H9 (cell line): ENCODE measurements around the gene PDCL3. TPM values are rescaled to one million over a fixed set of nuclear protein-coding genes. Genes with fewer than 3 reads are reported as not detected.

Source experiments
- DNase-seq: peaks from one replicate; pipeline ENCODE4 v3.0.0-alpha.2; 2017
- H2AFZ ChIP-seq: one replicate; pipeline ENCODE4 v1.6.1; 2013; ENCODE audit warnings: mild to moderate bottlenecking, low read length, control low read depth, moderate library complexity
- H2AK5ac ChIP-seq: 2 replicates; pipeline ENCODE4 v1.6.1; 2013; ENCODE audit warnings: low read length, control low read depth, mixed read lengths; ENCODE audit not compliant: insufficient read length
- H2BK120ac ChIP-seq: one replicate; pipeline ENCODE4 v1.6.1; 2013; ENCODE audit warnings: low read depth, mild to moderate bottlenecking, low read length, control low read depth, inconsistent platforms; ENCODE audit not compliant: poor library complexity, severe bottlenecking
- H2BK12ac ChIP-seq: 2 replicates; pipeline ENCODE4 v1.6.1; 2013; ENCODE audit warnings: low read length, control low read depth, mixed read lengths, low read depth; ENCODE audit not compliant: insufficient read length
- H2BK15ac ChIP-seq: 2 replicates; pipeline ENCODE4 v1.6.1; 2013; ENCODE audit warnings: low read depth, low read length, control low read depth
- H2BK20ac ChIP-seq: one replicate; pipeline ENCODE4 v1.6.1; 2013; ENCODE audit warnings: low read depth, mild to moderate bottlenecking, low read length, control low read depth, inconsistent platforms; ENCODE audit not compliant: poor library complexity, severe bottlenecking
- H2BK5ac ChIP-seq: 2 replicates; pipeline ENCODE4 v1.6.1; 2013; ENCODE audit warnings: low read length, control low read depth, mixed read lengths; ENCODE audit not compliant: insufficient read length
- H3K14ac ChIP-seq: 2 replicates; pipeline ENCODE4 v1.6.1; 2013; ENCODE audit warnings: low read length, control low read depth; ENCODE audit not compliant: insufficient read depth
- H3K18ac ChIP-seq: 2 replicates; pipeline ENCODE4 v1.6.1; 2013; ENCODE audit warnings: low read depth, mild to moderate bottlenecking, mixed read lengths, low read length, control low read depth; ENCODE audit not compliant: insufficient read length
- H3K23ac ChIP-seq: 2 replicates; pipeline ENCODE4 v1.6.1; 2013; ENCODE audit warnings: low read length, control low read depth, mixed read lengths, low read depth; ENCODE audit not compliant: insufficient read length
- H3K23me2 ChIP-seq: 2 replicates; pipeline ENCODE4 v1.6.1; 2013; ENCODE audit warnings: low read depth, mild to moderate bottlenecking, mixed read lengths, low read length, control low read depth; ENCODE audit not compliant: insufficient read length, poor library complexity, severe bottlenecking
- H3K27ac ChIP-seq: 2 replicates; pipeline ENCODE4 v1.5.1; 2013; ENCODE audit warnings: low read length, control low read depth, mixed read lengths, low read depth; ENCODE audit not compliant: insufficient read length
- H3K27me3 ChIP-seq: 2 replicates; pipeline ENCODE4 v1.6.1; 2013; ENCODE audit warnings: low read length, control low read depth, inconsistent platforms; ENCODE audit not compliant: insufficient read depth
- H3K4ac ChIP-seq: 2 replicates; pipeline ENCODE4 v1.6.1; 2013; ENCODE audit warnings: low read depth, mild to moderate bottlenecking, control low read depth, inconsistent platforms, low read length, moderate library complexity
- H3K4me1 ChIP-seq: 2 replicates; pipeline ENCODE4 v1.6.1; 2013; ENCODE audit warnings: low read length, control low read depth, inconsistent platforms; ENCODE audit not compliant: insufficient read depth
- H3K4me2 ChIP-seq: 2 replicates; pipeline ENCODE4 v1.6.1; 2013; ENCODE audit warnings: low read length, control low read depth, mixed read lengths; ENCODE audit not compliant: insufficient read length, insufficient read depth
- H3K56ac ChIP-seq: 2 replicates; pipeline ENCODE4 v1.6.1; 2013; ENCODE audit warnings: low read depth, mild to moderate bottlenecking, mixed read lengths, low read length, control low read depth; ENCODE audit not compliant: insufficient read length
- H3K79me1 ChIP-seq: 2 replicates; pipeline ENCODE4 v1.6.1; 2013; ENCODE audit warnings: low read depth, mild to moderate bottlenecking, moderate library complexity, low read length, control low read depth, inconsistent platforms; ENCODE audit not compliant: insufficient read depth, poor library complexity, severe bottlenecking
- H3K79me2 ChIP-seq: 2 replicates; pipeline ENCODE4 v1.6.1; 2013; ENCODE audit warnings: low read length, control low read depth, inconsistent platforms; ENCODE audit not compliant: insufficient read depth
- H3K9ac ChIP-seq: 2 replicates; pipeline ENCODE4 v1.6.1; 2013; ENCODE audit warnings: low read length, control low read depth, mixed read lengths; ENCODE audit not compliant: insufficient read length; ENCODE audit errors: extremely low read depth
- H3K9me3 ChIP-seq: one replicate; pipeline ENCODE4 v1.6.1; 2013; ENCODE audit warnings: low read depth, low read length, inconsistent platforms; ENCODE audit not compliant: control insufficient read depth
- H3T11ph ChIP-seq: one replicate; pipeline ENCODE4 v1.6.1; 2013; ENCODE audit warnings: mild to moderate bottlenecking, low read length, control low read depth, inconsistent platforms
- H4K20me1 ChIP-seq: one replicate; pipeline ENCODE4 v1.6.1; 2013; ENCODE audit not compliant: control insufficient read depth, insufficient read length, insufficient read depth
- H4K5ac ChIP-seq: 2 replicates; pipeline ENCODE4 v1.6.1; 2013; ENCODE audit warnings: low read depth, mild to moderate bottlenecking, mixed read lengths, low read length, control low read depth; ENCODE audit not compliant: insufficient read length
- H4K8ac ChIP-seq: replicated peaks from 2 replicates; pipeline ENCODE4 v1.6.1; 2013; ENCODE audit warnings: low read length, control low read depth, mixed read lengths, low read depth; ENCODE audit not compliant: insufficient read length
- H4K91ac ChIP-seq: 2 replicates; pipeline ENCODE4 v1.6.1; 2013; ENCODE audit warnings: low read depth, mild to moderate bottlenecking, moderate library complexity, mixed read lengths, low read length, control low read depth; ENCODE audit not compliant: insufficient read length
- H3K27ac Mint-ChIP-seq, 3 experiments: 2 replicates in 2 of 3; 3 replicates in 1 of 3; pipeline ENCODE4 v1.8.0; 2020 to 2021; ENCODE audit warnings: mixed read lengths in 3 of 3, mild to moderate bottlenecking in 1 of 3, moderate library complexity in 1 of 3
- H3K27me3 Mint-ChIP-seq: 2 replicates; pipeline ENCODE4 v1.8.0; 2021; ENCODE audit warnings: low read depth, mild to moderate bottlenecking, moderate library complexity, mixed read lengths
- H3K36me3 Mint-ChIP-seq, 3 experiments: 2 replicates in 2 of 3; 3 replicates in 1 of 3; pipeline ENCODE4 v1.8.0; 2020 to 2021; ENCODE audit warnings: low read depth in 3 of 3, mixed read lengths in 3 of 3; ENCODE audit not compliant: insufficient read depth in 1 of 3
- H3K4me1 Mint-ChIP-seq, 2 experiments: 2 replicates each; pipeline ENCODE4 v1.8.0; 2020; ENCODE audit warnings: mixed read lengths in 2 of 2
- H3K4me3 Mint-ChIP-seq, 2 experiments: 2 replicates in 1 of 2; 3 replicates in 1 of 2; pipeline ENCODE4 v1.8.0; 2020 to 2021; ENCODE audit warnings: mild to moderate bottlenecking in 2 of 2, mixed read lengths in 2 of 2, moderate library complexity in 1 of 2
- H3K9me3 Mint-ChIP-seq, 2 experiments: 2 replicates in 1 of 2; 3 replicates in 1 of 2; pipeline ENCODE4 v1.8.0; 2020; ENCODE audit warnings: mild to moderate bottlenecking in 2 of 2, mixed read lengths in 2 of 2, moderate library complexity in 1 of 2
- WGBS: extraction: QIAGEN DNeasy Blood & Tissue Kit; methylation state at CpG from one replicate; pipeline ENCODE4 v1.1.7; 2013; ENCODE audit warnings: missing lambda C conversion rate, low lambda C conversion rate, mixed read lengths; ENCODE audit not compliant: insufficient read length; ENCODE audit errors: extremely low coverage; 5-methylcytosine and 5-hydroxymethylcytosine counted together
- total RNA-seq: library from RNA; stranded (reverse); gene quantifications from 2 replicates; pipeline ENCODE4 v1.2.1, GENCODE V29; 2021
- TF ChIP-seq, protein P1 (sequence below): fragments of 200-600 bp; sonication (generic); conservative IDR thresholded peaks from 3 replicates; pipeline ENCODE4 v1.8.0; 2021; ENCODE audit warnings: antibody characterized with exemption, mild to moderate bottlenecking

PDCL3 gene
- total RNA-seq, 1 experiment from 2014 or later, result 39.4 TPM

DNA sequence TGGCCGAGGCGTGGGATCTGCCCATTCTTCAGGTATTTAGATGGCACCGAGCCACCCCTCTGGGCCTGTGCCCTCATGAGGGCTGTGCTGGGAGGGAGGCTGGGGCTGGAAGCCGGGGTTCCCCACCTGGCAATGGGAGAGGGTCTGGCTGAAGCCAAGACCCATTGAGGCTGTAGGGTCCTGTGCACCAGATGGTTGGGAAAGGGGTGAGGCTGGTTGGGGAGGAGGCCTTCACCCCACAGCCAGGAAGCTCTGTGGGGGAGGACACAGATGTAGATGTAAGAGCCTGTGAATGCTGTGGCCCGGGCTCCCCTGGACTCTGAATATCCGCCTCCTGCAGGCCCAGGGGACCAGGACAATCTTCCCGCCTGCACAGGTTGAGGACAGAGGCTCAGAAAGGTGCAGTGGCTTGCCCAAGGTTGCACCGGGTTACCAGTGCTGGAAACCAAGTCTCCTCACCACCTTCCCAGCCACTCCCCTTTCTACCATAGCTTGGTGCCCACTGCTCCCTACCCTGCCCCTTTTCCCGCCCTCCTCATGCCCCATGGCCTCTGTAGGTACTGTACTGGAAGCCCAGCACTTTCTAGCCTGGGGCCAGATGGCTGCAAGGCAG lies 49.7 kb downstream of the PDCL3 start:
- Histone ChIP-seq H3K18ac (no peak overlapping the region), H2BK5ac (no peak overlapping the region), H3K9ac (no peak overlapping the region), H4K91ac (no peak overlapping the region), H3K4ac (no peak overlapping the region), H2AFZ (no peak overlapping the region), H3K56ac (no peak overlapping the region), H2BK20ac (no peak overlapping the region), H3K4me2 (no peak overlapping the region), H3K27me3 (no peaks in the 10 kb centered on the region), H2AK5ac (no peak overlapping the region), H4K8ac (no peak overlapping the region), H3K23me2 (peaks cover 2% of the 10 kb centered on the region), H3K9me3 (no peaks in the 10 kb centered on the region), H2BK12ac (no peak overlapping the region), H4K5ac (no peak overlapping the region), H4K20me1 (no peaks in the 10 kb centered on the region), H3K79me2 (no peaks in the 10 kb centered on the region), H3K14ac (no peak overlapping the region), H3K27ac (no peak overlapping the region), H2BK120ac (no peak overlapping the region), H3K23ac (no peak overlapping the region), H3K79me1 (no peaks in the 10 kb centered on the region), H2BK15ac (no peak overlapping the region), H3K4me1 (no peaks in the 10 kb centered on the region), H3T11ph (no peak overlapping the region)
- Mint-ChIP-seq H3K27ac (no peak overlapping the region), H3K36me3 (no peaks in the 10 kb centered on the region), H3K9me3 (no peaks in the 10 kb centered on the region), H3K4me1 (no peaks in the 10 kb centered on the region), H3K27me3 (no peaks in the 10 kb centered on the region), H3K4me3 (no peak overlapping the region)
- no peak for DNase-seq
- TF ChIP-seq, protein P1, sequence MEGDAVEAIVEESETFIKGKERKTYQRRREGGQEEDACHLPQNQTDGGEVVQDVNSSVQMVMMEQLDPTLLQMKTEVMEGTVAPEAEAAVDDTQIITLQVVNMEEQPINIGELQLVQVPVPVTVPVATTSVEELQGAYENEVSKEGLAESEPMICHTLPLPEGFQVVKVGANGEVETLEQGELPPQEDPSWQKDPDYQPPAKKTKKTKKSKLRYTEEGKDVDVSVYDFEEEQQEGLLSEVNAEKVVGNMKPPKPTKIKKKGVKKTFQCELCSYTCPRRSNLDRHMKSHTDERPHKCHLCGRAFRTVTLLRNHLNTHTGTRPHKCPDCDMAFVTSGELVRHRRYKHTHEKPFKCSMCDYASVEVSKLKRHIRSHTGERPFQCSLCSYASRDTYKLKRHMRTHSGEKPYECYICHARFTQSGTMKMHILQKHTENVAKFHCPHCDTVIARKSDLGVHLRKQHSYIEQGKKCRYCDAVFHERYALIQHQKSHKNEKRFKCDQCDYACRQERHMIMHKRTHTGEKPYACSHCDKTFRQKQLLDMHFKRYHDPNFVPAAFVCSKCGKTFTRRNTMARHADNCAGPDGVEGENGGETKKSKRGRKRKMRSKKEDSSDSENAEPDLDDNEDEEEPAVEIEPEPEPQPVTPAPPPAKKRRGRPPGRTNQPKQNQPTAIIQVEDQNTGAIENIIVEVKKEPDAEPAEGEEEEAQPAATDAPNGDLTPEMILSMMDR, result no peak
- no CpG with 5 or more reads among the region's 9 CpGs for WGBS
